Fibroblast of villous mesenchyme (primary cell): Measurements from ENCODE around the gene PRKG1. TPM values are rescaled to one million over a fixed set of nuclear protein-coding genes. Genes with fewer than 3 reads are reported as not detected.
"Not testable (repeated sequence)": the region's sequence is repeated elsewhere in the genome, so short reads cannot be mapped to it uniquely, and the experiment has no call there.

Source experiments
- DNase-seq: peaks from one replicate; pipeline ENCODE4 v3.0.0-alpha.2; 2010; ENCODE audit warnings: low read depth
- H3K4me3 ChIP-seq: 2 replicates; pipeline ENCODE4 v1.5.1; 2011; ENCODE audit warnings: low read depth, mild to moderate bottlenecking, low read length
- CTCF ChIP-seq: IDR thresholded peaks from 2 replicates; pipeline ENCODE4 v1.5.1; 2012; ENCODE audit warnings: low read depth, mild to moderate bottlenecking, low read length; ENCODE audit not compliant: insufficient read depth
- total RNA-seq: library from RNA; depleted of rRNA; stranded (reverse); fragments of >200 nt; gene quantifications from 2 replicates; pipeline ENCODE4 v1.2.3, GENCODE V29; 2012

PRKG1 gene
- total RNA-seq, 1 donor, result 19.0 TPM

GRCh38 chr10:52185256-52185655, 1111.0 kb downstream of the PRKG1 start:
- TF ChIP-seq CTCF, result no peak
- no peak for DNase-seq
- no peak overlapping the region for H3K4me3 ChIP-seq

- no peak overlapping the region for H3K4me3 ChIP-seq
- TF ChIP-seq CTCF, result no peak
- DNase-seq, result no peak
These were observed 1113.4 kb downstream of the PRKG1 start for GRCh38 chr10:52187521-52188258.

- no peak for TF ChIP-seq CTCF
- H3K4me3 ChIP-seq, result no peak overlapping the region
- DNase-seq, result no peak
These were observed 1116.8 kb downstream of the PRKG1 start for GRCh38 chr10:52191049-52191448.

- no peak overlapping the region for H3K4me3 ChIP-seq
- DNase-seq, result no peak
- no peak for TF ChIP-seq CTCF
These were observed 1119.9 kb downstream of the PRKG1 start for GRCh38 chr10:52194191-52194590.

- DNase-seq, result no peak
- no peak for TF ChIP-seq CTCF
- H3K4me3 ChIP-seq, result no peak overlapping the region
These were observed 1120.4 kb downstream of the PRKG1 start for GRCh38 chr10:52194716-52195115.

GRCh38 chr10:52197098-52197497, 1122.8 kb downstream of the PRKG1 start:
- H3K4me3 ChIP-seq, result no peak overlapping the region
- TF ChIP-seq CTCF, result no peak
- DNase-seq, result no peak

GRCh38 chr10:52198540-52198939, 1124.3 kb downstream of the PRKG1 start:
- no peak overlapping the region for H3K4me3 ChIP-seq
- DNase-seq, result no peak
- no peak for TF ChIP-seq CTCF

- DNase-seq, H3K4me3 ChIP-seq: not testable (repeated sequence)
These were observed 1130.6 kb downstream of the PRKG1 start for GRCh38 chr10:52204906-52205305.
